ENCODE measurements around the gene CASP8AP2. TPM values are rescaled to one million over a fixed set of nuclear protein-coding genes. Genes with fewer than 3 reads are reported as not detected.

Gene CASP8AP2
- total and polyA plus RNA-seq, 9 donors = 10.3 to 17.4 (median 13.9) TPM

- no peak for DNase-seq
- no peak overlapping the region for H3K4me3 ChIP-seq (ENCODE audit: low read length)
- no peaks in the 10 kb centered on the region for H3K36me3 ChIP-seq (ENCODE audit: control insufficient read depth, insufficient read depth, low read length)
- H3K4me1 ChIP-seq (ENCODE audit: control insufficient read depth, insufficient read depth, low read length) = no peaks in the 10 kb centered on the region
- 83% methylated on average over 1 of the region's 1 CpG for WGBS (ENCODE audit: insufficient coverage)
- no peak overlapping the region for H3K27ac ChIP-seq (ENCODE audit: low read length)
- H3K27me3 ChIP-seq (ENCODE audit: control insufficient read depth, insufficient read depth, low read length) = no peaks in the 10 kb centered on the region
- H3K9me3 ChIP-seq (replicated peaks; ENCODE audit: control insufficient read depth, low read depth, low read length) = no peaks in the 10 kb centered on the region
Observed at GRCh38 chr6:89910902-89911240, 81.2 kb downstream of the CASP8AP2 start.

DNA sequence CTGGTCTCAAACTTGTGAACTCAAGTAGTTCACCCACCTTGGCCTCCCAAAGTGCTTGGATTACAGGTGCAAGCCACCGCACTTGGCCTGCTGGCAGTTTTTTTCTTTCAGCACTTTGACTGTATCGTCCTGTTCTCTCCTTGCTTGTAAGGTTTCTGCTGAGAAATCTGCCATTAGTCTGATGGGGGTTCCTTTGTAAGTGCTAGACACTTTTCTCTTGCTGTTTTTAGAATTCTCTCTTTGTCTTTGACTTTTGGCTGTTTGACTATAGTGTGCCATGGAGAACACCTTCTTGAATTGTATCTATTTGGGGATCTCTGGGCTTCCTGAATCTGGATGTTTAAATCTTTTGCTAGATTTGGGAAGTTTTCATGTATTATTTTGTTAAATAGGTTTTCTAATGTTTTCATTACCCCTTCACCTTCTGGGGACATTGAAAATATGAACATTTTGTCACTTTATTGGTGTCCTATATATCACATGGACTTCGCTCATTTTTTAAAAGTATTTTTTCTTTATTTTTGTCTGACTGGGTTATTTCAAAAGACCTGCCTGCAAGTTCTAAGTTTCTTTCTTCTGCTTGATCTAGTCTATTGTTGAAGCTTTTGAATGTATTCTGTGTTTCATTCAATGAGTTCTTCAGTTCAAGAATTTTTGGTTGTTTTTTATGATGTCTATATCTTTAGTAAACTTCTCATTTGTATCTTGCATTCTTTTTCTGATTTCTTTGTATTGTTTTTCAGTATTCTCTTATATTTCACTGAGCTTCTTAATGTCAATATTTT, 86.6 kb downstream of the CASP8AP2 start:
- no peaks in the 10 kb centered on the region for H3K36me3 ChIP-seq (ENCODE audit: control insufficient read depth, insufficient read depth, low read length)
- H3K27me3 ChIP-seq (ENCODE audit: control insufficient read depth, insufficient read depth, low read length) = no peaks in the 10 kb centered on the region
- H3K9me3 ChIP-seq (replicated peaks; ENCODE audit: control insufficient read depth, low read depth, low read length) = peaks cover 3% of the 10 kb centered on the region
- H3K27ac ChIP-seq (ENCODE audit: low read length) = no peak overlapping the region
- no peak overlapping the region for H3K4me3 ChIP-seq (ENCODE audit: low read length)
- no peak for DNase-seq
- no peaks in the 10 kb centered on the region for H3K4me1 ChIP-seq (ENCODE audit: control insufficient read depth, insufficient read depth, low read length)
- WGBS (ENCODE audit: insufficient coverage) = 92% methylated on average over 2 of the region's 3 CpGs

DNA sequence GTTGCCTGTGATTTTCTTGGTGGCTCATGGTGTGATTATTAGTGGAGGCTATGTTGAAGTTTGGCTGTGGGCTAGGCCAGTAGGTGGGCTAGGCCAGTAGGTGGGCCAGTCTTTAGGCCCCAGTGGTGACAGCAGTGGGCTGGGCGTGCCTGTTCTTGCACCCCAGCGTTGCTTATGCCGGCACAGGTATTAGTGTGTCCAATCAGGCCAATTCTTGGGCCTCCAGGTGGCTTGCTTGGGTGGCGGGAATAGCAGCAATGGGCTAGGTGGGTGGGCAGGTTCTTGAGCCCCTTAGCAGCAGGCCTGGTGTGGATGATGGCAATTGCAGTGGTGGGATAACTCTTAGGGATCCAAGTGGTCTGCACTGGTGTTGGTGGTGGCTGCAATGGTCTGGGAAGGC, 87.5 kb downstream of the CASP8AP2 start:
- no peak for DNase-seq
- no peaks in the 10 kb centered on the region for H3K27me3 ChIP-seq (ENCODE audit: control insufficient read depth, insufficient read depth, low read length)
- no peak overlapping the region for H3K27ac ChIP-seq (ENCODE audit: low read length)
- no peaks in the 10 kb centered on the region for H3K36me3 ChIP-seq (ENCODE audit: control insufficient read depth, insufficient read depth, low read length)
- peaks cover 3% of the 10 kb centered on the region for H3K9me3 ChIP-seq (replicated peaks; ENCODE audit: control insufficient read depth, low read depth, low read length)
- no peaks in the 10 kb centered on the region for H3K4me1 ChIP-seq (ENCODE audit: control insufficient read depth, insufficient read depth, low read length)
- H3K4me3 ChIP-seq (ENCODE audit: low read length) = no peak overlapping the region
- WGBS (ENCODE audit: insufficient coverage) = 100% methylated on average over 4 of the region's 4 CpGs

DNA sequence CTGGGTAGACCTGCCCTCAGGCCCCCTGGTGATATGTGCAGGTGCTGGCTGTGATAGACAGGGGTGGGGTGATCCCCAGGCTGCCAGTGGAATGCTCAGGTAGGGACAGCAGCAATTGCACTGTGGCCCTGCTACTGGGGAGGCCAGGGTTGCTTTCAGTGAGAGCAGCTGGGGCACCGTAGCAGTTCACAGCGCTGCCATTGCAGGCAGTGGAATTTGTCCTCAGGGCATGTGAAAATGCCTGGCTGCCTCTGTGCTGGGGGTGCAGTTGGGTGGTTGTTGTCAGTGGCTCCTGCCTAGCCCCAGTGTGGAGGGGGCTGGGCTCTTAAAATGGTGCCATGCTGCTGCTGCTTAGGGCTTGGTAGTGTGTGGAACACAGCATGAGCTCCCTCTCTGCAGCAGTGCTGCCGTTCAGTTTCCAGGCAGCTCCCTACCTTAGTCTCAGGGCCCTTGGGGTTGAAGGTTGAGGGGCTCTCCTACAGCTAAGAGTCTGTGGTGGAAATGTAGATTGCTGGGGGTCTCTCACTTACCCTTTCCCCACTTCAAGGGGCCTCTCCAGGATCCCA, 88.2 kb downstream of the CASP8AP2 start:
- 72% methylated on average over 2 of the region's 3 CpGs for WGBS (ENCODE audit: insufficient coverage)
- Histone ChIP-seq H3K4me3 (ENCODE audit: low read length) (no peak overlapping the region), H3K27me3 (ENCODE audit: control insufficient read depth, insufficient read depth, low read length) (no peaks in the 10 kb centered on the region), H3K27ac (ENCODE audit: low read length) (no peak overlapping the region), H3K36me3 (ENCODE audit: control insufficient read depth, insufficient read depth, low read length) (no peaks in the 10 kb centered on the region), H3K4me1 (ENCODE audit: control insufficient read depth, insufficient read depth, low read length) (no peaks in the 10 kb centered on the region), H3K9me3 (replicated peaks; ENCODE audit: control insufficient read depth, low read depth, low read length) (peaks cover 3% of the 10 kb centered on the region)
- DNase-seq = no peak

Other genes starting within 250 kb of the CASP8AP2 start
- gene LYRM2, start 191.1 kb upstream of the CASP8AP2 start, total RNA-seq = 22.5 TPM
- 10 to 100 TPM; 18.6 to 28.2 (median 26.6) TPM for gene LYRM2, start 191.1 kb upstream of the CASP8AP2 start, polyA plus RNA-seq (ENCODE audit: insufficient read depth in 1 of 8, insufficient read length in 8 of 8, low replicate concordance in 1 of 8)
- 24.4 TPM for gene MDN1, start 10.1 kb upstream of the CASP8AP2 start, total RNA-seq
- gene MDN1, start 10.1 kb upstream of the CASP8AP2 start, polyA plus RNA-seq (ENCODE audit: insufficient read depth in 1 of 8, insufficient read length in 8 of 8, low replicate concordance in 1 of 8) = 10 to 100 TPM; 24.7 to 32.9 (median 26.4) TPM
- not detected for gene GJA10, start 64.6 kb downstream of the CASP8AP2 start, total RNA-seq
- gene GJA10, start 64.6 kb downstream of the CASP8AP2 start, polyA plus RNA-seq (ENCODE audit: insufficient read depth in 1 of 8, insufficient read length in 8 of 8, low replicate concordance in 1 of 8) = not detected